ENCODE data around the gene HOXA13. TPM values are rescaled to one million over a fixed set of nuclear protein-coding genes. Genes with fewer than 3 reads are reported as not detected.

HOXA13 gene
- total and polyA plus RNA-seq, 3 experiments from 2014 or later: not detected

GRCh38 chr7:27160145-27160545 lies 39.7 kb downstream of the HOXA13 start:
- Histone ChIP-seq H3K9me3 (ENCODE audit: low read length) (no peaks in the 10 kb centered on the region), H3K4me1 (ENCODE audit: insufficient read depth, low read length) (peaks cover 29% of the 10 kb centered on the region), H3K36me3 (ENCODE audit: insufficient read depth, low read length) (no peaks in the 10 kb centered on the region), H3K4me3 (ENCODE audit: low read length) (peak overlapping the region; percentile 72), H3K27ac (ENCODE audit: low read depth, low read length) (no peak overlapping the region), H3K27me3 (ENCODE audit: insufficient read depth, low read length, poor library complexity, severe bottlenecking) (peaks cover 81% of the 10 kb centered on the region)
- CTCF ChIA-PET: interaction anchor here (1.2 to 5.6 kb wide), 24 partner anchors 8 to 1266 kb away, joined by 3 to 71 read pairs (median 10); partner anchors contain the start of gene HOXA3
- H3K27me3 Mint-ChIP-seq: peaks cover 84 to 88% of the 10 kb centered on the region in 2 donors
- H3K9me3 Mint-ChIP-seq: peaks cover 0 to 7% (median 0%) of the 10 kb centered on the region in 5 donors
- no peaks in the 10 kb centered on the region for H3K36me3 Mint-ChIP-seq
- DNase-seq: no peak
- peaks cover 30 to 48% (median 37%) of the 10 kb centered on the region in 3 donors for H3K4me1 Mint-ChIP-seq
- H3K27ac Mint-ChIP-seq: peak overlapping the region in 1 of 8 donors; percentile 67
- H3K4me3 Mint-ChIP-seq: peak overlapping the region; percentile 62 to 90 (median 78)
- POLR2A ChIA-PET: interaction anchor here (0.5 kb wide), 1 partner anchor 293 kb away, joined by 3 read pairs; no protein-coding TSS in a partner anchor

DNA sequence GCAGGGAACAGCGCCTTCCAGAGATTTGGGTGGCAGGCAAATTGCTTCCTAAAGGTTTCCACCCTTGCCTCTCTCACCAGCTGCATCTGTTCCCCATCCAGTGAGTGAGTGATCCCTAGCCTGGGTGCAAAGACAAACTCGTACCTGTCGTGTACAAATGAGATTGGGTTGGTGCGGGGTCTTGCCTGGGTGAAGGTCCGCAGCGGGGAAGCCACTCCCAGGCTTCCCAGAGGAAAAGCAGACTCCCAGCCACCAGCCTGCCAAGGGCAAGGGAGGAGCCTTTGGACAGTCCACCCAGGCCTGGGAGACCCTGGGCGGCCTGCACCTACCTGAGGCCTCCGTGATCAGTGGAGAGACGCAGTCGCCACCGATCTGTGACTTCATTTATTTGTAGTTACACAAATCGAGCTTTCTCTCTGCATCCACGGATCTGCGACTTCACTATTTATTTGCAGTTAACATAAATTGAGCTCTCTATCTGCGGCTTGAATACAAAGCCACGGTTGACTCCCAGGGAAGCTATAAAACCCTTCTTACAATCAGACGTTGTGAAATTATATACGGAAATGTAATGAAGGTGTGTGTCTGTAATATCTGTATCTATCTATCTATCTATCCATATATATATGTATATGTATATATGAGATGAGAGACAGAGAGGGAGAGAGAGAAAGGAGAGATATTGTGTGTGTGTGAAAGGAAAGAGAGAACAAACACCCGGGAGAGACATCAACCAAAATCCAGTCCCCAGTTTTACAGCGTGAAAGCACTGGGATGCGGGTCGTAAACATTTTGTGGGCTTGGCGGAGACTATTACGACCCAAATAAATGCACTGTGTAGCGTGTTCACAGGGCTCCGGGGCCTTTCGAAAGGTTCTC lies 40.4 kb downstream of the HOXA13 start:
- ChIA-PET CTCF (interaction anchor here (1.2 to 2.8 kb wide), 9 partner anchors 9 to 1267 kb away, joined by 3 to 14 read pairs (median 5); no protein-coding TSS in a partner anchor), POLR2A (interaction anchor here (0.5 kb wide), 1 partner anchor 293 kb away, joined by 3 read pairs; no protein-coding TSS in a partner anchor)
- Histone ChIP-seq H3K27me3 (ENCODE audit: insufficient read depth, low read length, poor library complexity, severe bottlenecking) (peaks cover 81% of the 10 kb centered on the region), H3K4me1 (ENCODE audit: insufficient read depth, low read length) (peaks cover 28% of the 10 kb centered on the region), H3K4me3 (ENCODE audit: low read length) (peak overlapping the region; percentile 72), H3K36me3 (ENCODE audit: insufficient read depth, low read length) (no peaks in the 10 kb centered on the region), H3K9me3 (ENCODE audit: low read length) (no peaks in the 10 kb centered on the region), H3K27ac (ENCODE audit: low read depth, low read length) (no peak overlapping the region)
- DNase-seq: no peak
- Mint-ChIP-seq H3K27me3 (peaks cover 85 to 90% of the 10 kb centered on the region in 2 donors), H3K36me3 (peaks cover 0 to 2% (median 0%) of the 10 kb centered on the region in 3 donors), H3K4me3 (peak overlapping the region; percentile 62 to 90 (median 78)), H3K4me1 (peaks cover 31 to 55% (median 44%) of the 10 kb centered on the region in 3 donors), H3K9me3 (peaks cover 0 to 10% (median 0%) of the 10 kb centered on the region in 5 donors), H3K27ac (peak overlapping the region in 2 of 8 donors; percentile 19 to 67)

- H3K9me3 Mint-ChIP-seq: peaks cover 0 to 12% (median 0%) of the 10 kb centered on the region in 5 donors
- peaks cover 31% of the 10 kb centered on the region for H3K4me1 ChIP-seq (ENCODE audit: insufficient read depth, low read length)
- DNase-seq: no peak
- no peak overlapping the region for H3K4me3 ChIP-seq (ENCODE audit: low read length)
- POLR2A ChIA-PET: no interaction called here
- H3K27me3 ChIP-seq (ENCODE audit: insufficient read depth, low read length, poor library complexity, severe bottlenecking): peaks cover 83% of the 10 kb centered on the region
- peaks cover 38 to 59% (median 52%) of the 10 kb centered on the region in 3 donors for H3K4me1 Mint-ChIP-seq
- H3K4me3 Mint-ChIP-seq: peak overlapping the region in 5 of 7 donors; percentile 23 to 54 (median 42)
- H3K36me3 Mint-ChIP-seq: peaks cover 0 to 2% (median 0%) of the 10 kb centered on the region in 3 donors
- peaks cover 84 to 90% of the 10 kb centered on the region in 2 donors for H3K27me3 Mint-ChIP-seq
- H3K27ac ChIP-seq (ENCODE audit: low read depth, low read length): no peak overlapping the region
- H3K27ac Mint-ChIP-seq: peak overlapping the region in 4 of 8 donors; percentile 35 to 67 (median 51)
- CTCF ChIA-PET: interaction anchor here (1.2 to 2.8 kb wide), 10 partner anchors 8 to 1266 kb away, joined by 3 to 14 read pairs (median 6); no protein-coding TSS in a partner anchor
- H3K36me3 ChIP-seq (ENCODE audit: insufficient read depth, low read length): no peaks in the 10 kb centered on the region
- H3K9me3 ChIP-seq (ENCODE audit: low read length): no peaks in the 10 kb centered on the region
Measured at GRCh38 chr7:27158436-27159265, 41.2 kb downstream of the HOXA13 start.

DNA sequence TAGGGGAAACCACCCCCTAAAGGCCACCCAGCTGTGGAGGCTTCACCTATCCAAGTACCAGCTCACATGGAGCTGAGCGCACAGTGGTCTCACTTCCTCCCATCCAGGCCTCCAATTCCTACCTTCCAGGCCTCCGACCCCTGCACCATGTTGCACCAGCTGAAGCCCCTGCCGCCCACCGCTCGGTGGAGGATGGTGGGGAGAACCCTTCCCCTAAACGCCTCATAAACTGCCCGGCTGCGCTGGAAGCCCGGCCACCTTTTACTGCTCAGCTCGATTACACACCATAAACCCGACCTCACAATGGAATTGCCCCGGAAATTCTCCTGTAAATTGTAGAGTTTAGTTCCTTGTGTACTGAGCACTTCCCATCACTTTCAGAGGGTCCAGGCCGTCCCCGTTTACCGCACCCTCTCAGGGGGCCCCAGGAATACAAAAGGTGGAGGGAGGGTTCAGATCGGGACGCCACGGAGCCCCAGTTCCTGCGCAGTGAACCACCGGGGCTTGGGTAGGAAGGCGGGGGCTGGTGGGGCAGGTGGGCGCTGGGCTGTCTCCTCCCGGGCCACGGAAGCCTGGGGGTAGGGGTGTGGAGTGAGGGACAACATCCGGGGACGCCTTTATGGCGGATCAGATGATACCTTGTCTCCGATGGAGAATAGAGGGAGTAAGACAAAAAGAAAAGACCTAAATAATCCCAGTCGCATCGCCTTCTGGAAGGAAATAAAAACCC lies 42.0 kb downstream of the HOXA13 start:
- ChIA-PET CTCF (interaction anchor here (1.1 to 2.8 kb wide), 6 partner anchors 8 to 1265 kb away, joined by 3 to 14 read pairs (median 7); partner anchors contain the start of gene HOXA9), POLR2A (no interaction called here)
- no peaks in the 10 kb centered on the region for H3K36me3 ChIP-seq (ENCODE audit: insufficient read depth, low read length)
- no peak overlapping the region for H3K27ac ChIP-seq (ENCODE audit: low read depth, low read length)
- H3K9me3 ChIP-seq (ENCODE audit: low read length): no peaks in the 10 kb centered on the region
- H3K27me3 ChIP-seq (ENCODE audit: insufficient read depth, low read length, poor library complexity, severe bottlenecking): peaks cover 85% of the 10 kb centered on the region
- H3K27me3 Mint-ChIP-seq: peaks cover 85 to 90% of the 10 kb centered on the region in 2 donors
- H3K9me3 Mint-ChIP-seq: peaks cover 0 to 12% (median 0%) of the 10 kb centered on the region in 5 donors
- H3K36me3 Mint-ChIP-seq: peaks cover 0 to 2% (median 0%) of the 10 kb centered on the region in 3 donors
- no peak for DNase-seq
- H3K4me1 ChIP-seq (ENCODE audit: insufficient read depth, low read length): peaks cover 31% of the 10 kb centered on the region
- peak overlapping the region in 4 of 8 donors; percentile 3 to 97 (median 70) for H3K27ac Mint-ChIP-seq
- peaks cover 39 to 59% (median 53%) of the 10 kb centered on the region in 3 donors for H3K4me1 Mint-ChIP-seq
- H3K4me3 ChIP-seq (ENCODE audit: low read length): no peak overlapping the region
- H3K4me3 Mint-ChIP-seq: peak overlapping the region in 5 of 7 donors; percentile 23 to 86 (median 54)

GRCh38 chr7:27156916-27157701 lies 42.8 kb downstream of the HOXA13 start:
- Histone ChIP-seq H3K27ac (ENCODE audit: low read depth, low read length) (no peak overlapping the region), H3K4me1 (ENCODE audit: insufficient read depth, low read length) (peaks cover 37% of the 10 kb centered on the region), H3K27me3 (ENCODE audit: insufficient read depth, low read length, poor library complexity, severe bottlenecking) (peaks cover 85% of the 10 kb centered on the region), H3K36me3 (ENCODE audit: insufficient read depth, low read length) (no peaks in the 10 kb centered on the region), H3K9me3 (ENCODE audit: low read length) (no peaks in the 10 kb centered on the region), H3K4me3 (ENCODE audit: low read length) (no peak overlapping the region)
- ChIA-PET POLR2A (no interaction called here), CTCF (interaction anchor here (1.1 to 2.8 kb wide), 7 partner anchors 9 to 1265 kb away, joined by 3 to 9 read pairs (median 4); partner anchors contain the start of gene HOXA9)
- H3K9me3 Mint-ChIP-seq: peaks cover 0 to 12% (median 0%) of the 10 kb centered on the region in 5 donors
- H3K36me3 Mint-ChIP-seq: peaks cover 0 to 2% (median 0%) of the 10 kb centered on the region in 3 donors
- peak overlapping the region in 6 of 7 donors; percentile 14 to 83 (median 52) for H3K4me3 Mint-ChIP-seq
- DNase-seq: no peak
- peak overlapping the region in 4 of 8 donors; percentile 55 to 97 (median 77) for H3K27ac Mint-ChIP-seq
- peaks cover 84 to 88% of the 10 kb centered on the region in 2 donors for H3K27me3 Mint-ChIP-seq
- peaks cover 40 to 64% (median 54%) of the 10 kb centered on the region in 3 donors for H3K4me1 Mint-ChIP-seq

DNA sequence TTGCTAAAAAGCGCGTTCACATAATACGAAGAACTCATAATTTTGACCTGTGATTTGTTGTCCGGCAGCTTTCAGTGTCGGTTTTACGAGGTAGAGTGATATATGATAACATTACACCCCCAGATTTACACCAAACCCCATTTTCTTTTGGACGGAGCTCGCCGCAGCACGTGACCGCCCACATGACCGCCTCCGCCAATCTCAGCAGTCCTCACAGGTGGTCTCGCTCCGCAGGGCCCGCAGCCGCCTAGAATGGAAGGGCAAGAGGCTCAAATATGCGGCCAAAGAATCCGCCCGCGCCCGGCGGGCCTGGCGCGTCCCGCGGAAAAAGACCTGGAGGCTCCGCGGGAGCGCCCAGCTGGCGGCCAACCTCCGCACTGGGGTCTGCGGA lies 43.4 kb downstream of the HOXA13 start, which contains the start of gene HOXA7:
Gene HOXA7, minus strand, starts transcription at position 168 of the 391 bp plus-strand sequence. Its CDS starts 130 bp downstream, at position 38.
- no peak for DNase-seq
- H3K4me3 ChIP-seq (ENCODE audit: low read length): no peak within 1 kb of the TSS
- peak within 1 kb of the TSS in 6 of 8 donors; percentile 38 to 89 (median 65) for H3K27ac Mint-ChIP-seq
- no peaks in the 10 kb centered on the region for H3K9me3 ChIP-seq (ENCODE audit: low read length)
- no peaks in the 10 kb centered on the region for H3K36me3 ChIP-seq (ENCODE audit: insufficient read depth, low read length)
- peaks cover 43% of the 10 kb centered on the region for H3K4me1 ChIP-seq (ENCODE audit: insufficient read depth, low read length)
- H3K27ac ChIP-seq (ENCODE audit: low read depth, low read length): no peak within 1 kb of the TSS
- peaks cover 87% of the 10 kb centered on the region for H3K27me3 ChIP-seq (ENCODE audit: insufficient read depth, low read length, poor library complexity, severe bottlenecking)
- H3K9me3 Mint-ChIP-seq: peaks cover 0 to 14% (median 0%) of the 10 kb centered on the region in 5 donors
- peaks cover 0 to 2% (median 0%) of the 10 kb centered on the region in 3 donors for H3K36me3 Mint-ChIP-seq
- ChIA-PET POLR2A (no interaction called here), CTCF (interaction anchor here (1.1 to 2.0 kb wide), 5 partner anchors 9 to 1264 kb away, joined by 3 to 8 read pairs (median 4); partner anchors contain the start of gene HOXA9)
- peaks cover 46 to 70% (median 60%) of the 10 kb centered on the region in 3 donors for H3K4me1 Mint-ChIP-seq
- peak within 1 kb of the TSS; percentile 56 to 85 (median 72) for H3K4me3 Mint-ChIP-seq
- H3K27me3 Mint-ChIP-seq: peaks cover 86 to 89% of the 10 kb centered on the region in 2 donors
